Measurements from ENCODE around the gene C1orf74.

C1orf74 gene

GRCh38 chr1:209769171-209769904 is 15.0 kb downstream of the C1orf74 start:
- DNase-seq = peak; percentile 55 to 58

- DNase-seq = peak; percentile 73 to 76
These were observed 16.0 kb downstream of the C1orf74 start for GRCh38 chr1:209768354-209768774.

DNA sequence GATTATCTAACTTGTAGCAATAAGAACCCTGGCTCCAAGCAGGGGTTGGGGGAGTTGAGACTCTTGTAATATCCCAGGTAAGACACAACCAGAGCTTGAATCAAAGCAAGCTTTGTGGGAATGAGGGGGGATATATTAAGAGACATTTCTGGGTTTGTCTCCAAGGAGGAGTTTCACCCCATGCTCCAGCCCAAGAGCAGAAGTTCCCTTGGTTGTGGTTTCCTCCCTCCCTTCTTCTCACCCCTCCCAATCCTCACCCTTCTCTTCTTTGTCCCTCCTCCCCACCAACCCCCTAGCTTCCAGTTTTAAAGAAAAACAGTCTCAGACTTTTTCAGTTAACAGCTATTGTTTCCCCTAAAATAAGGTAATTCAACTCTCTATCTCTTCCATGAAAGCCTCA is 16.7 kb downstream of the C1orf74 start:
- DNase-seq = no peak

GRCh38 chr1:209767096-209767495 is 17.3 kb downstream of the C1orf74 start:
- DNase-seq = no peak

DNA sequence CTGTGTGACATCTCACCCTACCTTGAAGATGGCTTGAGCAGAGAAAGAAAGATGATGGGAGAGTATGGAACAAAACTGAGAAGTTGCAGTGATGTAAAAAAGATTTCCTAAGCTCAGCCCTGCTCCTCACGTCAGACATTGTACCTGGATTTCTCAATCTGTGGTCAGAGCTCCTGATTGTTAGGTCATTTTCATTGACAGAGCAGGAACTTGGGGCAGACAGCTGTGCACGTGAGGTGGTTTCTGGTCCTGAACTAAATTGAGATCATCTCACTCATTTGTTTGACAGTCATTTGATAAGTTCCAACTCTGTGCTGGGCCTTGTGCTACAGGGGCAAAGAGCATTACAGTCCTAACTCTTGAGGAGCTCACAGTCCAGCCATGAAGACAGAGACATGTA is 18.3 kb downstream of the C1orf74 start:
- DNase-seq = no peak

DNA sequence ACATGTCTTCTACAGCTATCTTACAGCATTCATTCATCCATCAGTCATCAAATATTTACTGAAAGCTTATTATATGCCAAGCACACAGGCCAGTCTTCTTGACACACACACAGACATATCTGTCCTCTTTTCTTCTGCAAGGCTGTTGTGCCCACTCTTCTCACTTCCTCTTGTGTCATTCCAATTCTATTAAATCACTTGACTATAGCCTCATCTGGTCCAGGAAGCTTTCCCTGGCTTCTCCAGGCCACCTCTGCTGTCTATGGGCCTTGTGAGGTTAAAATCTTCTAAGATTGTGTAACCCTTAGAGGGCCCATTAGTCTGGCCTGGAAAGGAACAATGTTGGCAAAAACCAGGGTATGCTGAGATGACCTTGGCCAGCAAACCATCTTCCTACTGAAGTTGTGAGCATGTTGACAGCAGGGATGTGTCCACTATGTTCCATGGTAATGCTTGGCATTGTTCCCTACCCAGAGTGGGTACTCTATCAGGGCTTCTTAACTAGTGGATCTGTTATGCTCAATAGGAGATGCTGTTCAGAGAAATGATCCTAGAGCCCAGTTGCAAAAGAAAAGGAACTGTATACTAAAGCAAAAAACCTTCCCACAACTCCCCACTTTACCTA is 23.2 kb downstream of the C1orf74 start:
- no peak for DNase-seq

DNA sequence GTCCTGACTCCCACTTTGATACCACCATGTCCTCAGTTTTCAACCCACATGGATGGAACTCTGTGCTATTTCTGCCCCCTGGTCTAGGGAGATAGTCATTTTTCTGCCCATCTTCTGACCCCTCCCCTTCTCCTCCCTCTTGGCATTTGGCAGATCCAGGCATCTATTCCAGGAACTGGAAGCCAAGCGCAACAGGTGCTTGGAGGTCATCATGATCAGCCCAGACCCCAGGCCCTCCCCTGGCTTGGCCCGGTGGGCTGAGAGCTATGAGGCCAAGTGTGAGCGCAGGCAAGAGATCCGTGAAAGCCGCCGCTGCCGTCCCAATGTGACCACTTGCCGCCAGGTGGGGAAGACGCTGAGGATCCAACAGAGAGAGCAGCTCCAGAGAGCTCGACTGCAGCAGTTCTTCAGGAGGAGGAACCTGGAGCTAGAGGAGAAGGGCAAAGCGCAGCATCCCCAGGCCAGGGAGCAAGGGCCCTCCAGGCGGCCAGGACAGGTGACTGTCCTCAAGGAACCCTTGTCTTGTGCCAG is 24.5 kb downstream of the C1orf74 start:
- DNase-seq = no peak

GRCh38 chr1:209758400-209758799 is 26.0 kb downstream of the C1orf74 start:
- no peak for DNase-seq

- DNase-seq = peak in 1 of 2 experiments; percentile 21
These were observed 27.5 kb downstream of the C1orf74 start for GRCh38 chr1:209756615-209757445.

- peak; percentile 57 to 60 for DNase-seq
These were observed 28.3 kb downstream of the C1orf74 start, which contains the start of gene TRAF3IP3 for GRCh38 chr1:209755926-209756614. Gene TRAF3IP3, plus strand, starts transcription at chr1:209756053. Its CDS starts 3,987 bp downstream, at chr1:209760040.

DNA sequence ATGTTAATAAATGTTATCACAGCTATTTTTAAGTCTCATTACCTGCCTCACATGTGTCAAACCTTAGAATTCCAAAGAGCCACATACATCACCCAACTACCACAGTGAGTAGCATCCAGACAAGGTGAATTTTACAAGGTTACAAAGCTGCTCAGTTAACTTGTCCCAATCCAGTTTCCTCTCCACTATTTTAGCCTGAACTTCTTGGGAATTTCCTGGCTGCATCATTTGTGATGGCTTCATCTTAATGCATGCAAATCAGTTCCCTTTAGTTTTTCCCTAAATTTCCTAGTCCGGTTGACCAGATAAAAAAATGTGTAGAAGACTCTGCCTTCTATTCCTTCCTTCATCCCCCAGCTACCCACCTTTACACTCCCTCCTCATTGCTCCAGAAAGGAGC is 29.1 kb downstream of the C1orf74 start:
- DNase-seq = no peak

GRCh38 chr1:209752890-209753289 is 31.5 kb downstream of the C1orf74 start:
- no peak for DNase-seq

DNA sequence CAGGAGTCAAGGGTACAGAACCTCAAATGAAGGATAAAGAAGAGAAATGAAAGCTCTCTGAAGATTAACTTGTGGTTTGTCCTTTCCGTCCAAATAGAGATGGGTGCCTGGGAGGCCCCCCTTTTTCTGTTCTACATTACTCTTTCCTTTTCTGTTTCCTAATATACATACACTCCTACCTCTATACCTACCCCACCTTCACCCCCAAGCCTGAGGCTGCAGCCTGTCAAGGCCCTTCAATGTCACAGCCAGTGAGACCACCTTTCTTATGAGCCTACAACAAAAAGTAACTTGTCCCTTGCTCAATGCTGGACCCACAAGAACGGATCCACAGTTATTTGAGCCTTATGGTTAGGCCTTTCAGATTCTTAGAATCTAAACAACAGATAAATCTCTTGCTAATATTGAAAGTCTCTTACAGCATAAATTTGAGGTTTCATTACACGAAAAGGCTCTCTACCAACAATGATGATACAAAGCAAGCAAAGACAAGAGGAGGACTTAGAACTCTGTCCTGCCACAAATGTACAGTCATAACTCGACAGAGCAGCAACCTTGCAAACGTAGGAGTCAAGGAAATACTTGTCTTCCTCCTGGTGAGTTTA is 32.6 kb downstream of the C1orf74 start:
- DNase-seq = no peak

DNA sequence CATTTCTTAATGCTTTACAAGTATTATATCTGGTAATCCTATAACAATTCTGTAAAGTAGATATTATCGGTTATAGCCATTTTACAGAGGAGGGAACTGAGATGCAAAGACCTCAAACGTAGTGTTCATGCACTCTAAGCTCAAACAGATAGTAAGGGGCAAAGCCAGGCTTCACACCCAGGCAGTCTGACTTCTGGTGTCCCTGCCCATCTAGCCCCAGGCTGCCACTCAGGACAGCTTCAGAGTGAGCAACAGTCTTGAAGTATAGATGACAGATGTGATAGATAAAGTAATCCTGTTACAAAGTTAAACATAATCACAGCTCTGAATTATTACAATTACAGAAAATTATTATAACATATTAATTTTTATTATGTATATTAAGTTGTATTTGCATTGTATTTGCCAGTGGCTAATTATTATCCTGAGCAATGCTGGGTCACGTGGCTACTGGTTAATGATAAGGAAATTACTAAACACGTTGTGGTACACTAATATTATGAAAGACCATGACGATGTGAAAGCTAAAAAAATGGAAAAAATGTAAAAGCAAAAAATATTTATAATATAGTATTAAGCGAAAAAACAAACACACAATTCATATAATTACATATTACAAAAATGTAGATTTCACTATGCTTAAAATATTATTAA is 34.6 kb downstream of the C1orf74 start:
- no peak for DNase-seq

DNA sequence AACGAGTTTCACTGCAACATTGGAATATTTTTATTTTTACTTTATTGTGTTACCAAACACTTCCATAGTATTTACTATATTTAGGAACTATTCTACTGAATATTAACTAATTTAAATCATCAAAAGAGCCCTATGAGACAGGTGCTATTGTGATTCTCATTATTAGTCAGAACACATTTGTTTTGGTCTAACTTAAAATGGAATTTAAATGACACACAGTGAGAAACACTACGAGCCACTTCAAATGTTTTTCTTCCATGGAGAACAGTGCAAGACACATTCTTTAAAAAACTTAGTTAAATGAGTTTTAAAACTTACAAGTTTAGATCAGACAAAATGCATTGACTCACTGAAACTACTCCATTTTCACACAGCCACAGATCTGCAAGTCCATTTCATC is 35.2 kb downstream of the C1orf74 start:
- DNase-seq = no peak

DNA sequence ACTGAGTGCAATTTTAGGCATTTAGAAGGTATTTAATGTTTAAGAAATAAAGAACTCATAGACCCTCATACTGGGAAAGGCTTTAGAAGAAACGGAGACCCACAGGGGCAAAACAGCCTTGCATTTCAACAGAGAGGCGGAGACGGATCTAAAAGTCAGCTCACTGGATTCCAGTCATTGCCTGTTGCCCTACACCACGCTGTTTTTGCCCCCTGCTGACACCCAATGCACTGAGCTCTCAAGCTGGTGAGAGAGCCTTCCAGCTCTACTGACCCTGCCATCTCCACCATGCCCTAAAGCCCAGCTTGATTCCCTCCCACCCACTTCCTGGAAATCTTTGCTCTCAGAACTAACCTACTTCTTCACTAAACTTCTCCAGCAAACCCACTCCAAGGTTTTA is 35.7 kb downstream of the C1orf74 start:
- DNase-seq = no peak

GRCh38 chr1:209747580-209748262 is 36.6 kb downstream of the C1orf74 start:
- DNase-seq = peak; percentile 72 to 74

DNA sequence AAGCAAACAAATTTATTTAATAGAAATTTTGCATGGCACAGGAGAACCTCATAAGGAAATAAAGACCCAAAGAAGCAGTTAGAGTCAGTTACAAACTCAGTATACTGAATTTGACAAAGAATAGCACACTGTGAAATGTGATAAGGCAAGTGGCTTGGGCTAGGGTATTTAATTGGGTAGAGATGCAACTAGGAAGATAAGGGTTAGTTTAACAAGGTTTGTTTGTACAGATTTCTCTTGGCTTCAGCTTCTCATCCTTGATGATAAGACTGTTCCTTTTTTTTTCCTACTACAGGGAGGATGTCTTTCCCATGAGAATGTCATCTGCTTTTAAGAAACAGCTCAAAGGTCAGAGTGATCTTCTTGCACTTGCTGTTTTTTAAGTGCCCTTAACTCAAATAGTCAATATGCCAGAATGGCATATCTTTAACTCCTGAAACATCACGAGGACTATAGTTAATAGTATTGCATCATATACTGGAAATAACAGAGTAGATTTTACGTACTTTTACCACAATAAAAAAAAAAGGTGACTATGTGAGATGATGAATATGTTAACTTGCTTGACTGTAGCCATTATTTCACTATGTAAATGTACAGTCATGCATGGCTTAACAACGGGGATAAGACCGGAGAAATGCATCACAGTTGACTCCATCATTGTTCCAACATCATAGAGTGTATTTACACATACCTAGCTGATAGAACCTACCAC is 37.8 kb downstream of the C1orf74 start:
- DNase-seq = no peak

GRCh38 chr1:209743145-209743482 is 41.2 kb downstream of the C1orf74 start:
- no peak for DNase-seq

GRCh38 chr1:209742409-209743144 is 41.8 kb downstream of the C1orf74 start:
- no peak for DNase-seq
